ENCODE results near the gene NOC4L. TPM values are rescaled to one million over a fixed set of nuclear protein-coding genes. Genes with fewer than 3 reads are reported as not detected.

Gene NOC4L
- total and polyA plus RNA-seq, 10 donors: 8.3 to 38.6 (median 16.4) TPM

DNA sequence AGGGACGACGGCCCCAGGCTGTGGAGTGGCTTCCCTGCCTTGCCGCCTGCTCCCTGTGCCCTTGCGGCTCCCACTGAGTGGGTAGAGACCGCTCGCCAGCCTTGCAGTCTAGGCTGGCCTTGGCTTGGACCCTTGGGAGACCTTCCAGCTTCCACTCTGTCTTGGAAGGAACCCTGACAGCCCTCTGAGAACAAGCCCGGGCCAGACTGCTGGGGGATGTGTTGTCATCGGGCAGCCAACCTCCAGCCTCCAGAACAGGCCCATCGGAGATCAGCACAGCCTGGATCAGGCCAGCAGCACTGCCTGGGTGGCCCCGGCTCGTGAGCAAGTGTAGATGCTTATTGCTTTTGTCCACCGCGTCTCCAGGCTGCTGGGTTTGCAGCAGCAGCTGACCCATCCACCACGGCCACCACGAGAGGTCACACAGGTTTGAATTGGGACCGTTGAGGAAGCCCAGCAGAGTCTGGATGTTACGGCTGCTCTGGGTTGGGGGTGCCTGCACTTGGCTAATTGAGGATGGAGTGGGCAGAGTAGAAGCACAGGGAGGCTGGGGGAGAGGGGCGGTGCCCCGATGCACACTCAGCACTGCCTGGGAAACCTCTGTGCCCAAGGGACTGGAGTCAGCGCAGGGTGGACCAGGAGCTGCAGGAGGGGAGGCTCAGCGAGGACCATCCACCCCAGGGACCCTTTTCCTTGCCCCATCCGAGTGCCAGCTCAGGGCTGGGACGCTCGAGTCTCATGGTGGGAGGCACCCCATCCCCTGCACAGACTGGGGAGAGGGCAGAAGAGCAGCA is 55.5 kb downstream of the NOC4L start:
- 78 to 92% (median 82%) methylated on average over 7 to 24 of the region's 24 CpGs for WGBS, 5 donors
- TF ChIP-seq, protein P1, sequence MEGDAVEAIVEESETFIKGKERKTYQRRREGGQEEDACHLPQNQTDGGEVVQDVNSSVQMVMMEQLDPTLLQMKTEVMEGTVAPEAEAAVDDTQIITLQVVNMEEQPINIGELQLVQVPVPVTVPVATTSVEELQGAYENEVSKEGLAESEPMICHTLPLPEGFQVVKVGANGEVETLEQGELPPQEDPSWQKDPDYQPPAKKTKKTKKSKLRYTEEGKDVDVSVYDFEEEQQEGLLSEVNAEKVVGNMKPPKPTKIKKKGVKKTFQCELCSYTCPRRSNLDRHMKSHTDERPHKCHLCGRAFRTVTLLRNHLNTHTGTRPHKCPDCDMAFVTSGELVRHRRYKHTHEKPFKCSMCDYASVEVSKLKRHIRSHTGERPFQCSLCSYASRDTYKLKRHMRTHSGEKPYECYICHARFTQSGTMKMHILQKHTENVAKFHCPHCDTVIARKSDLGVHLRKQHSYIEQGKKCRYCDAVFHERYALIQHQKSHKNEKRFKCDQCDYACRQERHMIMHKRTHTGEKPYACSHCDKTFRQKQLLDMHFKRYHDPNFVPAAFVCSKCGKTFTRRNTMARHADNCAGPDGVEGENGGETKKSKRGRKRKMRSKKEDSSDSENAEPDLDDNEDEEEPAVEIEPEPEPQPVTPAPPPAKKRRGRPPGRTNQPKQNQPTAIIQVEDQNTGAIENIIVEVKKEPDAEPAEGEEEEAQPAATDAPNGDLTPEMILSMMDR (IDR thresholded peaks at IDR 0.05 in 8 of 11, conservative IDR thresholded peaks at IDR 0.05 in 3 of 11): no peak
- no peak for TF ChIP-seq POLR2A (IDR thresholded peaks at IDR 0.05)
- intact Hi-C loops (cut with DNase I; ENCODE audit: low total_unique reads): no loop called here
- no peak for DNase-seq
- Histone ChIP-seq H3K4me1 (peaks cover 0 to 4% (median 0%) of the 10 kb centered on the region in 6 donors), H3K27me3 (replicated peaks in 1 of 7) (peaks cover 0 to 84% (median 14%) of the 10 kb centered on the region in 7 donors), H3K4me3 (no peak overlapping the region), H3K27ac (no peak overlapping the region), H3K36me3 (no peaks in the 10 kb centered on the region), H3K9me3 (peaks cover 0 to under 1% (median 0%) of the 10 kb centered on the region in 8 donors)

DNA sequence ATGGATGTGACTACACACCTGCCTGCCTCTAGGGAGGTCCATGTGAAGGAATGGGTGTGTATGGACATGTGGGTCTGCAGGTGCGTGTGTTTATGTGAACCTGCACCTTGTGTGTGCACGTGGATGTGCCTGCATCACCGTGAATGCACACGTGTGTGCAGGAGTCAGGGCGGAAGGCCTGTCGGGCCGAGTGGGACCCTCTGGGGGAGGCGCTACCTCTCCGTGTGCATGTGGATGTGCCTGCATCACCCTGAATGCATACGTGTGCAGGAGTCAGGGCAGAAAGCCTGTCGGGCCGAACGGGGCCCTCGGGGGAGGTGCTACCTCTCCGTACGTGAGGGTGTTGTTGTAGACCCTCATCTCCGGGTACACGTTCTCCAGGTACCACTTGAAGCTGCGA is 56.5 kb downstream of the NOC4L start:
- intact Hi-C loops (cut with DNase I; ENCODE audit: low total_unique reads): no loop called here
- no peak for TF ChIP-seq POLR2A (IDR thresholded peaks at IDR 0.05)
- no peak for TF ChIP-seq POLR2AphosphoS5 (IDR thresholded peaks at IDR 0.05)
- TF ChIP-seq, protein P1 (IDR thresholded peaks at IDR 0.05 in 8 of 11, conservative IDR thresholded peaks at IDR 0.05 in 3 of 11): no peak
- Histone ChIP-seq H3K27me3 (replicated peaks in 1 of 7) (peaks cover 0 to 88% (median 25%) of the 10 kb centered on the region in 7 donors), H3K27ac (no peak overlapping the region), H3K4me1 (peaks cover 0 to 14% (median 9%) of the 10 kb centered on the region in 6 donors), H3K9me3 (no peaks in the 10 kb centered on the region), H3K36me3 (no peaks in the 10 kb centered on the region), H3K4me3 (no peak overlapping the region)
- 85 to 91% (median 88%) methylated on average over 9 to 19 of the region's 19 CpGs for WGBS, 5 donors
- DNase-seq: no peak

- DNase-seq: no peak
- 86 to 92% (median 91%) methylated on average over 18 to 23 of the region's 23 CpGs for WGBS, 5 donors
- no peaks in the 10 kb centered on the region for H3K36me3 ChIP-seq
- H3K27me3 ChIP-seq (replicated peaks in 1 of 7): peaks cover 0 to 88% (median 30%) of the 10 kb centered on the region in 7 donors
- intact Hi-C loops (cut with DNase I; ENCODE audit: low total_unique reads): no loop called here
- TF ChIP-seq POLR2A (IDR thresholded peaks at IDR 0.05) (no peak), POLR2AphosphoS5 (IDR thresholded peaks at IDR 0.05) (no peak)
- TF ChIP-seq, protein P1 (IDR thresholded peaks at IDR 0.05 in 8 of 11, conservative IDR thresholded peaks at IDR 0.05 in 3 of 11): no peak
- no peak overlapping the region for H3K4me3 ChIP-seq
- no peak overlapping the region for H3K27ac ChIP-seq
- H3K9me3 ChIP-seq: no peaks in the 10 kb centered on the region
- H3K4me1 ChIP-seq: peaks cover 0 to 17% (median 10%) of the 10 kb centered on the region in 6 donors
Observed at GRCh38 chr12:132201391-132202120, 57.3 kb downstream of the NOC4L start.

Small RNA genes lying within 50 kb of the gene (small RNA-seq; reads per million reads assigned to genes)
- 0 reads per million in 4 donors for gene AC138466.3

Other genes starting within 250 kb of the NOC4L start
- 10 to 100 TPM; 30.2 to 60.7 (median 55.0) TPM for gene ULK1, start 249.8 kb upstream of the NOC4L start, total RNA-seq
- 10 to 100 TPM in 2 of 3 donors, 1 to 10 TPM in 1; 9.9 to 35.1 (median 25.3) TPM for gene ULK1, start 249.8 kb upstream of the NOC4L start, polyA plus RNA-seq
- 10 to 100 TPM; 16.0 to 42.7 (median 23.3) TPM for gene PUS1, start 215.2 kb upstream of the NOC4L start, total RNA-seq
- 10 to 100 TPM; 30.0 to 46.5 (median 41.3) TPM for gene PUS1, start 215.2 kb upstream of the NOC4L start, polyA plus RNA-seq
- 10 to 100 TPM; 41.1 to 70.2 (median 48.3) TPM for gene EP400, start 194.5 kb upstream of the NOC4L start, total RNA-seq
- gene EP400, start 194.5 kb upstream of the NOC4L start, polyA plus RNA-seq: 10 to 100 TPM; 11.8 to 20.8 (median 17.5) TPM
- 10 to 100 TPM; 17.8 to 31.6 (median 19.4) TPM for gene DDX51, start 138 bp upstream of the NOC4L start, total RNA-seq
- gene DDX51, start 138 bp upstream of the NOC4L start, polyA plus RNA-seq: 10 to 100 TPM; 16.9 to 36.0 (median 19.5) TPM
- 1 to 10 TPM in 5 of 7 donors, under 1 TPM in 2; 0.52 to 2.4 (median 1.4) TPM for gene GALNT9, start 185.1 kb downstream of the NOC4L start, total RNA-seq
- under 1 TPM; 0.20 to 0.51 (median 0.30) TPM for gene GALNT9, start 185.1 kb downstream of the NOC4L start, polyA plus RNA-seq

Measured in spleen (tissue), 11 donors.